ENCODE results near the gene SLC24A3.

SLC24A3 gene

GRCh38 chr20:19304886-19305415 lies 92.5 kb downstream of the SLC24A3 start:
- DNase-seq, result no peak

GRCh38 chr20:19308146-19308545 lies 95.7 kb downstream of the SLC24A3 start:
- no peak for DNase-seq

- no peak for DNase-seq
Observed at GRCh38 chr20:19310541-19310940, 98.1 kb downstream of the SLC24A3 start.

- DNase-seq, result no peak
Observed at GRCh38 chr20:19313342-19314069, 101.1 kb downstream of the SLC24A3 start.

- no peak for DNase-seq
Observed at GRCh38 chr20:19314621-19315020, 102.2 kb downstream of the SLC24A3 start.

- no peak for DNase-seq
Observed at GRCh38 chr20:19317237-19318069, 105.0 kb downstream of the SLC24A3 start.

- DNase-seq, result no peak
Observed at GRCh38 chr20:19318610-19319009, 106.2 kb downstream of the SLC24A3 start.

GRCh38 chr20:19320005-19320404 lies 107.6 kb downstream of the SLC24A3 start:
- DNase-seq, result no peak

GRCh38 chr20:19321176-19321575 lies 108.7 kb downstream of the SLC24A3 start:
- no peak for DNase-seq

GRCh38 chr20:19322061-19322985 lies 109.9 kb downstream of the SLC24A3 start:
- no peak for DNase-seq

- no peak for DNase-seq
Observed at GRCh38 chr20:19327401-19327800, 115.0 kb downstream of the SLC24A3 start.

- DNase-seq, result no peak
Observed at GRCh38 chr20:19328676-19329075, 116.2 kb downstream of the SLC24A3 start.

- DNase-seq, result no peak
Observed at GRCh38 chr20:19330038-19330437, 117.6 kb downstream of the SLC24A3 start.

- DNase-seq, result no peak
Observed at GRCh38 chr20:19330731-19331130, 118.3 kb downstream of the SLC24A3 start.

- no peak for DNase-seq
Observed at GRCh38 chr20:19333563-19333962, 121.1 kb downstream of the SLC24A3 start.

GRCh38 chr20:19335341-19335740 lies 122.9 kb downstream of the SLC24A3 start:
- DNase-seq, result no peak

- no peak for DNase-seq
Observed at GRCh38 chr20:19335916-19336315, 123.5 kb downstream of the SLC24A3 start.

GRCh38 chr20:19336631-19337030 lies 124.2 kb downstream of the SLC24A3 start:
- no peak for DNase-seq

- DNase-seq, result no peak
Observed at GRCh38 chr20:19338380-19338779, 125.9 kb downstream of the SLC24A3 start.

- no peak for DNase-seq
Observed at GRCh38 chr20:19338960-19339359, 126.5 kb downstream of the SLC24A3 start.

- no peak for DNase-seq
Observed at GRCh38 chr20:19341348-19342053, 129.1 kb downstream of the SLC24A3 start.

- DNase-seq, result no peak
Observed at GRCh38 chr20:19344341-19344740, 131.9 kb downstream of the SLC24A3 start.

Measured in hippocampal formation (tissue), 2 donors.